RWPE2 (cell line): ENCODE measurements around the gene ZNF366.

Source experiments
- ATAC-seq: fragments of 200-7000 bp; cut with Tn5 transposase; 3 replicates; pipeline ENCODE4 v1.9.1; 2021; ENCODE audit warnings: low read depth
- DNase-seq: peaks from one replicate; pipeline ENCODE4 v3.0.0-alpha.2; 2020; ENCODE audit warnings: low spot score
- H3K27ac ChIP-seq: fragments of 450-650 bp; 2 replicates; pipeline ENCODE4 v1.5.1; 2017; ENCODE audit warnings: mild to moderate bottlenecking; ENCODE audit not compliant: poor library complexity, severe bottlenecking
- H3K27me3 ChIP-seq: fragments of 250-450 bp; sonication (Bioruptor Pico); 2 replicates; pipeline ENCODE4 v1.5.1; 2021; ENCODE audit warnings: mild to moderate bottlenecking, moderate library complexity; ENCODE audit not compliant: insufficient read depth, poor library complexity, severe bottlenecking
- H3K36me3 ChIP-seq: fragments of 250-450 bp; sonication (Bioruptor Pico); 2 replicates; pipeline ENCODE4 v1.5.1; 2020; ENCODE audit warnings: low read depth, mild to moderate bottlenecking, moderate library complexity
- H3K4me1 ChIP-seq: fragments of 250-450 bp; sonication (Bioruptor Pico); 2 replicates; pipeline ENCODE4 v1.5.1; 2021; ENCODE audit warnings: mild to moderate bottlenecking, moderate library complexity; ENCODE audit not compliant: insufficient read depth, poor library complexity, severe bottlenecking
- H3K4me3 ChIP-seq: fragments of 250-450 bp; sonication (Bioruptor Pico); 2 replicates; pipeline ENCODE4 v1.5.1; 2021; ENCODE audit warnings: mild to moderate bottlenecking, moderate library complexity; ENCODE audit not compliant: severe bottlenecking
- H3K9me3 ChIP-seq: fragments of 250-450 bp; sonication (Bioruptor Pico); 2 replicates; pipeline ENCODE4 v1.5.1; 2021; ENCODE audit warnings: mild to moderate bottlenecking, moderate library complexity; ENCODE audit not compliant: severe bottlenecking
- CTCF ChIP-seq: fragments of 450-650 bp; IDR thresholded peaks from one replicate; pipeline ENCODE4 v1.5.1; 2017; ENCODE audit warnings: mild to moderate bottlenecking, moderate library complexity; ENCODE audit not compliant: poor library complexity, severe bottlenecking

ZNF366 gene

GRCh38 chr5:72460413-72460812 is 46.8 kb downstream of the ZNF366 start:
- no peak for ATAC-seq
- DNase-seq = no peak
- H3K36me3 ChIP-seq = no peaks in the 10 kb centered on the region
- no peaks in the 10 kb centered on the region for H3K27me3 ChIP-seq
- no peak overlapping the region for H3K27ac ChIP-seq
- peaks cover 15% of the 10 kb centered on the region for H3K4me1 ChIP-seq
- no peaks in the 10 kb centered on the region for H3K9me3 ChIP-seq
- H3K4me3 ChIP-seq = no peak overlapping the region
- TF ChIP-seq CTCF = no peak

GRCh38 chr5:72459913-72460312 is 47.3 kb downstream of the ZNF366 start:
- H3K9me3 ChIP-seq = no peaks in the 10 kb centered on the region
- DNase-seq (no peak), ATAC-seq (no peak)
- H3K27ac ChIP-seq = no peak overlapping the region
- TF ChIP-seq CTCF = no peak
- no peaks in the 10 kb centered on the region for H3K36me3 ChIP-seq
- no peak overlapping the region for H3K4me3 ChIP-seq
- no peaks in the 10 kb centered on the region for H3K27me3 ChIP-seq
- H3K4me1 ChIP-seq = peaks cover 15% of the 10 kb centered on the region

GRCh38 chr5:72459089-72459661 is 48.0 kb downstream of the ZNF366 start:
- no peak for TF ChIP-seq CTCF
- no peak for DNase-seq
- ATAC-seq = no peak

GRCh38 chr5:72458407-72458806 is 48.8 kb downstream of the ZNF366 start:
- no peak for TF ChIP-seq CTCF
- no peak for ATAC-seq

More at GRCh38 chr5:72459089-72459661, 48.0 kb downstream of the ZNF366 start:
- Histone ChIP-seq H3K36me3 (no peaks in the 10 kb centered on the region), H3K27me3 (no peaks in the 10 kb centered on the region), H3K4me3 (no peak overlapping the region), H3K27ac (no peak overlapping the region), H3K4me1 (peaks cover 10% of the 10 kb centered on the region), H3K9me3 (no peaks in the 10 kb centered on the region)

GRCh38 chr5:72457491-72457890 is 49.7 kb downstream of the ZNF366 start:
- H3K9me3 ChIP-seq = no peaks in the 10 kb centered on the region

More at GRCh38 chr5:72458407-72458806, 48.8 kb downstream of the ZNF366 start:
- no peaks in the 10 kb centered on the region for H3K9me3 ChIP-seq
- no peak overlapping the region for H3K4me3 ChIP-seq
- DNase-seq = no peak
- peaks cover 2% of the 10 kb centered on the region for H3K4me1 ChIP-seq
- no peak overlapping the region for H3K27ac ChIP-seq
- H3K36me3 ChIP-seq = no peaks in the 10 kb centered on the region
- no peaks in the 10 kb centered on the region for H3K27me3 ChIP-seq

More at GRCh38 chr5:72457491-72457890, 49.7 kb downstream of the ZNF366 start:
- no peaks in the 10 kb centered on the region for H3K36me3 ChIP-seq
- H3K27me3 ChIP-seq = no peaks in the 10 kb centered on the region
- H3K4me3 ChIP-seq = no peak overlapping the region
- ATAC-seq (no peak), DNase-seq (no peak)
- no peak overlapping the region for H3K27ac ChIP-seq
- peaks cover 5% of the 10 kb centered on the region for H3K4me1 ChIP-seq
- no peak for TF ChIP-seq CTCF
